Adipocyte (in vitro differentiated cells): Measurements from ENCODE around the gene FMR1NB.
A peak's percentile ranks its signal among the peaks of the same experiment; 100 is the strongest.

Source experiments
- DNase-seq: peaks from one replicate; pipeline ENCODE4 v3.0.0-alpha.2; 2015; ENCODE audit warnings: low read depth
- H3K27me3 ChIP-seq: replicated peaks from 2 replicates; pipeline ENCODE4 v1.7.0; 2013; ENCODE audit warnings: mild to moderate bottlenecking, low read length, moderate library complexity; ENCODE audit not compliant: control insufficient read depth, insufficient read depth
- H3K36me3 ChIP-seq: 2 replicates; pipeline ENCODE4 v1.7.0; 2013; ENCODE audit warnings: low read length, mild to moderate bottlenecking, moderate library complexity; ENCODE audit not compliant: control insufficient read depth, insufficient read depth, severe bottlenecking
- H3K4me1 ChIP-seq: 2 replicates; pipeline ENCODE4 v1.7.0; 2013; ENCODE audit warnings: mild to moderate bottlenecking, low read length, moderate library complexity; ENCODE audit not compliant: control insufficient read depth, insufficient read depth
- H3K4me3 ChIP-seq: 2 replicates; pipeline ENCODE4 v1.7.0; 2013; ENCODE audit warnings: mild to moderate bottlenecking, low read length, moderate library complexity
- H3K9ac ChIP-seq: 2 replicates; pipeline ENCODE4 v1.7.0; 2013; ENCODE audit warnings: mild to moderate bottlenecking, low read length, moderate library complexity
- H3K9me3 ChIP-seq: 2 replicates; pipeline ENCODE4 v1.7.0; 2013; ENCODE audit warnings: mild to moderate bottlenecking, low read length, moderate library complexity; ENCODE audit not compliant: control insufficient read depth

Gene FMR1NB

GRCh38 chrX:147978931-147979330, 2.2 kb upstream of the FMR1NB start:
- Histone ChIP-seq H3K36me3 (no peaks in the 10 kb centered on the region), H3K27me3 (no peaks in the 10 kb centered on the region)
- no peak for DNase-seq

GRCh38 chrX:148020329-148020728, 39.2 kb downstream of the FMR1NB start:
- H3K27me3 ChIP-seq: peaks cover 4% of the 10 kb centered on the region
- no peak overlapping the region for H3K9ac ChIP-seq
- no peaks in the 10 kb centered on the region for H3K36me3 ChIP-seq
- peaks cover 7% of the 10 kb centered on the region for H3K9me3 ChIP-seq
- no peaks in the 10 kb centered on the region for H3K4me1 ChIP-seq
- no peak for DNase-seq
- H3K4me3 ChIP-seq: no peak overlapping the region

More at GRCh38 chrX:147978931-147979330, 2.2 kb upstream of the FMR1NB start:
- Histone ChIP-seq H3K4me3 (no peak overlapping the region), H3K9ac (no peak overlapping the region), H3K9me3 (peaks cover 4% of the 10 kb centered on the region), H3K4me1 (no peaks in the 10 kb centered on the region)

GRCh38 chrX:148024425-148025148, 43.5 kb downstream of the FMR1NB start:
- no peak for DNase-seq

GRCh38 chrX:148035380-148035779, 54.2 kb downstream of the FMR1NB start:
- Histone ChIP-seq H3K9me3 (no peaks in the 10 kb centered on the region), H3K9ac (no peak overlapping the region), H3K36me3 (no peaks in the 10 kb centered on the region), H3K27me3 (no peaks in the 10 kb centered on the region), H3K4me1 (no peaks in the 10 kb centered on the region), H3K4me3 (no peak overlapping the region)
- no peak for DNase-seq

More at GRCh38 chrX:148024425-148025148, 43.5 kb downstream of the FMR1NB start:
- H3K4me1 ChIP-seq: no peaks in the 10 kb centered on the region
- peaks cover 4% of the 10 kb centered on the region for H3K27me3 ChIP-seq
- H3K9me3 ChIP-seq: no peaks in the 10 kb centered on the region
- H3K36me3 ChIP-seq: no peaks in the 10 kb centered on the region
- no peak overlapping the region for H3K4me3 ChIP-seq
- H3K9ac ChIP-seq: no peak overlapping the region

- Histone ChIP-seq H3K4me3 (no peak overlapping the region), H3K9me3 (no peaks in the 10 kb centered on the region), H3K9ac (no peak overlapping the region), H3K27me3 (no peaks in the 10 kb centered on the region), H3K4me1 (no peaks in the 10 kb centered on the region), H3K36me3 (no peaks in the 10 kb centered on the region)
- no peak for DNase-seq
Measured at GRCh38 chrX:148037020-148037419, 55.9 kb downstream of the FMR1NB start.

GRCh38 chrX:148043271-148043855, 62.2 kb downstream of the FMR1NB start:
- H3K9me3 ChIP-seq: no peaks in the 10 kb centered on the region
- no peaks in the 10 kb centered on the region for H3K27me3 ChIP-seq
- DNase-seq: no peak

GRCh38 chrX:148047200-148047599, 66.1 kb downstream of the FMR1NB start:
- H3K4me1 ChIP-seq: peaks cover 5% of the 10 kb centered on the region
- H3K9me3 ChIP-seq: no peaks in the 10 kb centered on the region
- H3K4me3 ChIP-seq: no peak overlapping the region
- H3K27me3 ChIP-seq: peaks cover 4% of the 10 kb centered on the region
- no peak overlapping the region for H3K9ac ChIP-seq
- DNase-seq: no peak
- no peaks in the 10 kb centered on the region for H3K36me3 ChIP-seq

More at GRCh38 chrX:148043271-148043855, 62.2 kb downstream of the FMR1NB start:
- H3K4me3 ChIP-seq: no peak overlapping the region
- H3K36me3 ChIP-seq: no peaks in the 10 kb centered on the region
- H3K9ac ChIP-seq: no peak overlapping the region
- peaks cover 5% of the 10 kb centered on the region for H3K4me1 ChIP-seq

- peak; percentile 58 for DNase-seq
- no peaks in the 10 kb centered on the region for H3K9me3 ChIP-seq
Measured at GRCh38 chrX:148049441-148049840, 68.3 kb downstream of the FMR1NB start.

GRCh38 chrX:148051973-148052372, 70.8 kb downstream of the FMR1NB start:
- Histone ChIP-seq H3K4me1 (no peaks in the 10 kb centered on the region), H3K27me3 (peaks cover 17% of the 10 kb centered on the region), H3K36me3 (no peaks in the 10 kb centered on the region), H3K9ac (no peak overlapping the region), H3K9me3 (no peaks in the 10 kb centered on the region), H3K4me3 (no peak overlapping the region)
- DNase-seq: no peak

More at GRCh38 chrX:148049441-148049840, 68.3 kb downstream of the FMR1NB start:
- H3K9ac ChIP-seq: no peak overlapping the region
- H3K4me3 ChIP-seq: no peak overlapping the region
- H3K36me3 ChIP-seq: no peaks in the 10 kb centered on the region
- peaks cover 11% of the 10 kb centered on the region for H3K27me3 ChIP-seq
- no peaks in the 10 kb centered on the region for H3K4me1 ChIP-seq

- H3K36me3 ChIP-seq: no peaks in the 10 kb centered on the region
- no peak overlapping the region for H3K4me3 ChIP-seq
- no peaks in the 10 kb centered on the region for H3K4me1 ChIP-seq
- no peaks in the 10 kb centered on the region for H3K27me3 ChIP-seq
- no peak overlapping the region for H3K9ac ChIP-seq
- H3K9me3 ChIP-seq: peaks cover 14% of the 10 kb centered on the region
- no peak for DNase-seq
Measured at GRCh38 chrX:148067285-148067684, 86.1 kb downstream of the FMR1NB start.

- H3K4me1 ChIP-seq: no peaks in the 10 kb centered on the region
- H3K9ac ChIP-seq: no peak overlapping the region
- peaks cover 14% of the 10 kb centered on the region for H3K9me3 ChIP-seq
- H3K27me3 ChIP-seq: no peaks in the 10 kb centered on the region
- no peak overlapping the region for H3K4me3 ChIP-seq
- H3K36me3 ChIP-seq: no peaks in the 10 kb centered on the region
- no peak for DNase-seq
Measured at GRCh38 chrX:148069759-148070503, 88.8 kb downstream of the FMR1NB start.
